AML-193 (cell line): Measurements from ENCODE around the gene TSPAN16.
A peak's percentile ranks its signal among the peaks of the same experiment; 100 is the strongest.

Experiments
- DNase-seq, 2 experiments: peaks; one replicate each; lab custom pipeline; 2025; lab: John Stamatoyannopoulos, UW

Gene TSPAN16

GRCh38 chr19:11269408-11269807 lies 26.6 kb upstream of the TSPAN16 start:
- no peak for DNase-seq

- DNase-seq, result no peak
These were observed 22.7 kb upstream of the TSPAN16 start for GRCh38 chr19:11273296-11273695.

- no peak for DNase-seq
These were observed 22.0 kb upstream of the TSPAN16 start for GRCh38 chr19:11273989-11274388.

- no peak for DNase-seq
These were observed 21.4 kb upstream of the TSPAN16 start for GRCh38 chr19:11274533-11275086.

GRCh38 chr19:11278670-11279069 lies 17.3 kb upstream of the TSPAN16 start:
- DNase-seq, result no peak

- DNase-seq, result peak; percentile 80 to 86
These were observed 16.3 kb upstream of the TSPAN16 start for GRCh38 chr19:11279505-11280236.

- DNase-seq, result no peak
These were observed 14.5 kb upstream of the TSPAN16 start for GRCh38 chr19:11281356-11282049.

- DNase-seq, result no peak
These were observed 11.4 kb upstream of the TSPAN16 start for GRCh38 chr19:11284515-11284914.

GRCh38 chr19:11286312-11286974 lies 9.5 kb upstream of the TSPAN16 start:
- no peak for DNase-seq

GRCh38 chr19:11288349-11288748 lies 7.6 kb upstream of the TSPAN16 start:
- peak; percentile 36 to 47 for DNase-seq

- no peak for DNase-seq
These were observed 5.7 kb upstream of the TSPAN16 start for GRCh38 chr19:11290256-11290655.

GRCh38 chr19:11291415-11291814 lies 4.5 kb upstream of the TSPAN16 start:
- no peak for DNase-seq

GRCh38 chr19:11291991-11292390 lies 4.0 kb upstream of the TSPAN16 start:
- no peak for DNase-seq

GRCh38 chr19:11293433-11294389 lies 2.2 kb upstream of the TSPAN16 start:
- DNase-seq, result peak; percentile 76 to 81

GRCh38 chr19:11295180-11295579 lies 780 bp upstream of the TSPAN16 start:
- DNase-seq, result no peak

GRCh38 chr19:11296264-11296663 lies 304 bp downstream of the TSPAN16 start:
- DNase-seq, result peak; percentile 17 to 40

- DNase-seq, result no peak
These were observed 4.2 kb downstream of the TSPAN16 start for GRCh38 chr19:11299946-11300810.

GRCh38 chr19:11300811-11301120 lies 4.8 kb downstream of the TSPAN16 start:
- no peak for DNase-seq

- DNase-seq, result no peak
These were observed 9.0 kb downstream of the TSPAN16 start for GRCh38 chr19:11304936-11305335.

- DNase-seq, result no peak
These were observed 10.4 kb downstream of the TSPAN16 start for GRCh38 chr19:11306337-11306736.
